Measurements from ENCODE around the gene ALDOC.

Gene ALDOC

DNA sequence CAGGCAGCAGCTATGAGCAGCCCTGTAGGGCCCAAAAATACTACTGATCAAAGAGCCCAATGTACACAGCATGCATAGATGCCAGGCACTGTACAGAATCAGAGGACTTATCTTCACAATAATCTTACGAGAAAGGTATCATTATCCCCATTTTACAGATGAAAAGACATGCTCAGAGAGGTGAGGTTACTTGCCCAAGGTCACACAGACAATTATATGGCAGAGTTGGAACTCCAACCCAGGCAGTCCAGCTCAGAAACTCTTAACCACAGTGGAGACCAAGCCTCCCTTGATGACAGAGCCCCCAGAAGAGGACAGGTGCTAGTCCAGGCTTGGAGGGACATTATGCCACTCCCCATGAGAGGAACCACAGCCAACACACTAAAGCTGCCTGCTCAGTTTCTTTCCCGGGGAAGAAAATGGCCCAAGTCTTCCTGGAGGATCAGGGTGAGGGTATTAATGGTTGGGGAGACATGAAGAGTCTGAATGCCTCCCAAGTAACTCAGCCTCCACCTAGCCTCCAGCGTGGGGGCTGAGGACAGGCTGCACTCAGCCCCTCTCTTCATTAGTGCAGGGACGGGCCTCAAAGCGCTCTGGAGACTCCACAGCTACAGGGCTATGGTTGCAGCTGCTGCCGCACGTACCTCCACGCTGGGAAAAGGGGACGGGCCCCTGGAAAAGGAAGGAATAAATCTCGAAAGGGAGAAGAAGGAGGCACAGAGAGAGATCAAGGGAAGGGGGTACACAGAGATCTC lies 25.1 kb downstream of the ALDOC start:
- DNase-seq: peak in 1 of 2 experiments; percentile 56

DNA sequence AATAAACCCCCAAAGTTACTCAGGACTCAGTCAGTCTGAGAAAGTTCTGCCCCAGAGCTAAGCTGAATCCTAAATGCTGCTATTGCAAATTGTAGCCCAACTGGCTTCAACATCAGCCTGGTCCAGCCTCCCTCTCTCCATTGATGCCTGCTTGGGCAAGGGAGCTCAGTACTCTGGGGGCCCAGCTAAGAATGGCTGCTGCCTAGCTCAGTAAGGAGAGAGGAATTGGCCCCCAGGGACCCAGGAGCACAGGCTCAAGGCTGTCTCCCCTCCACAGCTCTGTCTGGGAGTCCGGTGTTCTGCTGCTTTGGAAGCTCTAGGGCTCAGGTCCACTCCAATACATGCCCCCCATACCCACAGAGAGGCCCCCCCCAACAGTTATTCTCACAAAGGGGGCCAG lies 25.8 kb downstream of the ALDOC start:
- DNase-seq: no peak

DNA sequence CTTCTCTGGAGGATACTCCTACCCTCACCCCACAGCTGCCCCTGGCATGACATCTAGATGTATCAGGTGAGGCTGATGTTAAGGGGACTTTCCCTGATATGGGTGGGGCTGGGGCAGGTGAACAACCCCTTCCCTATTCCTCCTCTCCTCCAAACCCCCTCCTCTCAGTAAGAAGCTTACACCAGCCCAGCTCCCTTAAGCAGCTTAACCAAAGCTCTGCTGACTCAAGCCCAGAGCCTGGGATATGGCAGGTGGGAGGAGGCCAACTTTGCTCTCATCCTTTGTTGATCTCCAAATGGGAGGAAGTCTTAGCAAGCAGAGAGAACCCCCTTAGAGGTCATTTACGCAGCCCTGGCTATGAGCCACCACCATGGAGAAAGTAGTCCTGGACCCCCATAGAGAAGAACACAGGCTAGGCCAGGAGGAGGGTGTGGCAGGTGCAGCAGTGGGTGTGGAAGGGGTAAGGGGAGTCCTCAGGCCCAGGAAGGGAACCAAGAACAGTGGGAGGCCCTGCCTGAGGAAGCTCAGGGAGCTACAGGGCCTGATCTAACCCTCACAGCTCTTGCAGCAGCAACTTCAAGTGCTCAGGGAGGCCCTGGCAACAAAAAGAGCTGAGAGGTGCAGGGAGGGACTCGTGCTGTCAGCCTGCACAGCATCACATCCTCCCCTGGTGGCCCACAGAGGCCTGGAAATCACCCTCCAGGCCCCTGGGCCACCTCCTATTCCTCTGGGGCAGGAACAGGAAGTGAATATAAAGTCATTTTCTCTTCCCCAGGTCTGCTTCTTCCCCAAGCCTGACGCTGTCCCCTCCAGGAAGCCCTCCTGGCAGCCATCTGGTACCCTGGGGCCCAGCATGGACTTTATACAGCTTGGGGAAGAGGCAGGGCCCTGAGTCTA lies 27.2 kb downstream of the ALDOC start:
- DNase-seq: peak; percentile 78 to 88

DNA sequence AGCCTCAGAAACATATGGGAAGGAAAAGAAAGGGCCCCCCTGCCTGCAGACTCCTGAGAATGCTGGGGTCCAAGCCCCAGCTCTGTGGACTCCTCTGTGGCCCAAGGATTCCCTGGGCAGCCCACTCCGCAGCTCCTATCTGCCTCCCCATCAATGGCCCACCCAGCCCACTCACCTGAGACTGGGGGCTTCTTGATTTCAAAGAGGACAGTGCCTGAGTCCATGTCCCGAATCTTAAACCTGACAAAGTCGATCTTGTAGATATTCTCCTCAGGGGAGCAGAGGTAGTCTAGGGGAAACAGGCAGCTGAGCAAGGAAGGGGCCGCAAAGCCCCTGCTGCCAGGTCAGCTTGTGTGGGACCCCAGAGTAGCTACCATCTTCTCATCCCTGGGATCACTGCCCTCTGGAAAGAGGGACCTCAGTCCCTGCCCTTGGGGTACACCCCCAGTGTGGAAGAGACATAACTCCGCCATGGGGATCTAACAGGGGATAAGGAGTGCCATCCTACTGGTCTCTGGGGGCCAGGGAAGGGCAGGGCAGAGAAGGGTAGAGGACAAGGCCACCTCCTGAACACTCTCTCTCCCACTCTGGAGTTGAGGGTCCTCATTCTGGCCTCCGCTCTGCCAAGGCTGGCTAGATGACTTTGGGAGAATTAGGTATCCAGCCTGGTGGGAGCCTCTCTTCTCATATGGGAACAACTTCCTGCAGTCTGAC lies 28.1 kb downstream of the ALDOC start:
- DNase-seq: no peak

DNA sequence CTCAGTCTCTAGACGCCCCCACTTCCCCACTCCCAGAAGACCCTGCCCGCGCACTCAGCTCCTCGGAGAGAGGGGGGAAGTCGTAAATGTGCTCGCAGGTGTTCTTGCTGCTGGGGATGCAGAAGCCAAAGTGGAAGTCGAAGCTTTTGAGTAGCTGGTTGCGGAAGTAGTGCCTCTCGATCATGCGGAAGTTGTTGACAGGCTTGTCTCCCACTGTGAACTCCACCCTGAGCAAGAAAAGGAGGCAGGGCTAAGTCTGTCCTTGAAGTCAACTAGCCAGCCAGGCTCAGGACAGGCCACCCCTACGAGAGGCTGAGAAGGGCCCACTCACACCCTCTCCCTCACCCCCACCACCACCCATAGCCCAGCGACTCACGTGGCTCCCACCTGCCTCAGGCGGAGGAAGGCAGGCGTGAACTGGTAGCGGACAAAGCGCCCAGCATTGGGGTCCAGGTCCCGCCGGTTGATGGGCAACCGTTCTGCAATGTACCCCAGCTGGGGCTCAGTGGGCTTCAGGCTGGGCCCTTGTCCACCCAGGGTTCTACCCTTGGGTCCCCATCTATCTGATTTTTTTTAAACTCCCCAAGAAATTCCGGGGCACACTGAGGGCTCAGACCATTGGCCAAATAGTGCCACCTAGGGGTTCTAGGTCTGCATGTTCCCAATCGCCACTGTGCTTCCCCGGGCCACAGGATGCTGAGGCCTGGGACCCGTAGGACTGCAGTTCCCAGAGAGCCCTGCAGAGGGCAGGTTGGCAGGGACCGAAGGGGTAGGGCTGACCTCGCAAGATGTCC lies 28.9 kb downstream of the ALDOC start:
- DNase-seq: peak; percentile 62 to 82

DNA sequence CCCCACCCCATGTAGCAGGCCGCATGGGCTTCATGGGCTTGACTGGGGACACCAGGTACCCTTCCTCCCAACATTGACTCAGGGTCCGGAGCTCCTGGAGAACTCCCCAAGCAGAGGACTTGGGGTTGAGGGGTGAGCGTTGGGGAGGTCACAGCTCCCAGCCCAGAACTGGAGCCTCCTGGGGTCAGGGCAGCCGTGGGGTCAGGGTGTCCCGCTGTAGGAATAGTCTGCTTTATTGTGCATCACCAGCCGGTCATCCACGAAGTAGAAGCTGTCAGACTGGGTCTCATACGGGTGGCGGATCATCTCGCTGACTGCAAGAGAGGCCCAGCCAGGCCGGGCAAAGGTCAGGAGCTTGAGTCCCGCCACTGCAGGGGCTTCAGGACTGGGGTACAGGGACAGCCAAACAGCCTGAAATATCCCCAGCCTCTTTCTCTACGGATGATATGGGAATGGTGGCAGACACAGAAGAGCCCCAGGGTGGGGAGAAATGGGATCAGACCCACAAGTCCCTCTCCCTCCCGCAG lies 29.5 kb downstream of the ALDOC start:
- no peak for DNase-seq

DNA sequence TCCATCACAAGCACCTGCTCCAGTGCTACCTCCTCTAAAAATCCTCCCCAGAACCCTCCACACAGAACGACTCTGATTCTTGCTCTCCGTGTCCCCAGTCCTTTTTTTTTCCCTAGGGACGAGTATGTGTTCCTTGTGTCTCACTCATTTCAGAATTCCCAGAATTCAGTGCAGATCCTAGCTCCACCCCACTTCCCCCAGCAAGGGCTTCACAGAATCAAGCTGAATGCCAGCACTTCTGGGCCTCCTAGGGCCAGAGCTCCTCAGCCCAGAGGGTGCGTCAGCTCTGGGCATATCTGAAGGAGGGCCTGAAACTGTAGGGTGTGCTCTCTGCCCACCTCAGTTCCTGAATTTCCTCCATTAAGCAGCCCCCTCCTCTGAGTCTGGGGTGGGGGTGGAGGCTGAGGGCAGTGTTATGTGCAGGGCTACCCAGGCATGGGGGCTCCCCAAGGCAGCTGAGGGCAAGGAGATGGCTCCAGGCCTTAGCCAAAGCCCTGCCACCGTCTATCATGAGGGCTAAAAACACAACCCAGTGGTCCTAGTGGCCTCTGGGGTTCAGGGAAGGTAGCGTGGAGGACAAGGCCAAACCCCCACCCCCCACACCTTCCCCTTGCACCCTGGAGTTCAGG lies 30.8 kb downstream of the ALDOC start:
- DNase-seq: peak in 1 of 2 experiments; percentile 28

DNA sequence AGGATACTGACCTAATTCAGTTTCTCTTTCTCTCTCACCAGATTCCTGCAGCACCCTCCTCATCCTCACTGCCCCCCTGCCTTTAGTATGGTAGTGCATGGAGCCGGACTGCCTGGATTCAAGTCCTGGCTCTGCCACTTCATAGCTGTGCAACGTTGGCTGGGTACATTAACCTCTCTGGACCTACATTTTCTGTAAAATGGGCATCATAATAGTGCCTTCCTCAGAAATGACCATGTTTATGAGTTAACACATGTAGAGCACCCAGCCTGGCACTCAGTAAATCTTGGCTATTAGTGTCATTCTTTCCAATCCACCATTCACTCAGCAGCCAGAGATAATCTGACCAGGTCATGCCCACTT lies 31.6 kb downstream of the ALDOC start:
- no peak for DNase-seq

DNA sequence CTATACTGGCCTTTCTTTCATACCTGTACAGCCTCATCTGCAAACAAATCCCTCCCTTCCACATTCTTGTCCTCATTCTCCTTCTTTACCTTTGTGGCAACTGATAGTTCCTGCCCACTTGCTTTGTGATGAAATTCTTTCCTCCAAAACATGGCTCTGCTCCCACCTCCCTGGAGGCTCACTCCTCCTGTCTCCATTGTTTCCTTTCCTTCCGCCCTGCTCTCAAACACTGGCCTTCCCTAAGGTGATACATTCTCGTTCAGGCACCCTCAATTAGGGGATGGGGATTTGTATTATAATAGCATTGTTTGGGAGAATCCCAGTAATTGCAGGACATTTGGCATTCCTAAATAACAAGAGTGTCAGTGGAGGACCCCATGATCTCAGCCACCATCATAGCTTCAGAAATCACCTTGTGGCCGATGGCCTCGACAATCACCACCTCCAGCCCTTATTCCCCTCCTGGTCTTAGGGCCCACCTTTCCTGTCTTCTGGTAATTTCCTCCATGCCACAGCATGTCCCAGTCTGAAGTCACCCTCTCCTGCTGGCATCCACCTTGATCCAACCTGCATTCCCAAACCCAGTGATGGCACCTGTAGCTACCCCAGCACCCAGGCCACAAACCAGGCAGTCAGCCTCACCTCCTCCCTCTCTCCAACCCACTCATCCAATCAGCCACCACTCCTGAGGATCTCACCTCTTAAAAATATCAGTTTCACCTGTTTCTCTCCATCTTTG lies 32.1 kb downstream of the ALDOC start:
- DNase-seq: no peak

DNA sequence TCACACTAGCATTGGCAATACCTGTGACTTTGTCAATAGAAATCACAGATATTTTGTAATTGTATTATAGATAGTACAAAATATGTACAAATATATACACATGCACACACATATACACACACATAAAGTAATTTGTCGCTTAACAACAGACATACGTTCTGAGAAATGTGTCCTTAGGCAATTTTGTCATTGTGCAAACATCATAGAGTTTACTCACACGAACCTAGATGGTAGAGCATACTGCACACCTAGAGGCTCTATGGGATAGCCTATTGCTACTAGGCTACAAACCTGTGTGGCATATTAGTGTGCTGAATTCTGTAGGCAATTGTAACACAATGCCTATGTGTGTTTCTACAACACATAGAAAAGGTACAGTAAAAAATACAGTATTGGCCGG lies 35.3 kb downstream of the ALDOC start:
- no peak for DNase-seq

DNA sequence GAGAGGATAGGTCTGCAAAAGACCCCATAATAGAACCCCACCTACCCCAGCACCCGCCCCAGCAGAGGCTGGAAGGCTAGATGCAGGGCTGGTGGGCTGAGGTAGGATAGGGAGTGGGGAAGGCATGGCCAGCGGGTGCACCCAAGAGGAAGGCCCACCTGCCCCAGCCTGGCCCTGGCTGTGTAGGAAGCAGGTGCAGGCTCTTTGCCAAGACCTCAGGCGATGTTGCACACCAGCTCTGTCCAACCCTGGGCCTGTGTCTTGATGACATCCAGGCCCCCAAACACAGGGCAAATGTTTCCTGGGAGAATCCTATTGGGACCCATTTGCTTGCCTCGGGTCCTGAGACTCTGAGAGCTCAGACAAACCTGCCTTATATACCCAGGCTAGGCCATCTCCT lies 36.5 kb downstream of the ALDOC start:
- no peak for DNase-seq

DNA sequence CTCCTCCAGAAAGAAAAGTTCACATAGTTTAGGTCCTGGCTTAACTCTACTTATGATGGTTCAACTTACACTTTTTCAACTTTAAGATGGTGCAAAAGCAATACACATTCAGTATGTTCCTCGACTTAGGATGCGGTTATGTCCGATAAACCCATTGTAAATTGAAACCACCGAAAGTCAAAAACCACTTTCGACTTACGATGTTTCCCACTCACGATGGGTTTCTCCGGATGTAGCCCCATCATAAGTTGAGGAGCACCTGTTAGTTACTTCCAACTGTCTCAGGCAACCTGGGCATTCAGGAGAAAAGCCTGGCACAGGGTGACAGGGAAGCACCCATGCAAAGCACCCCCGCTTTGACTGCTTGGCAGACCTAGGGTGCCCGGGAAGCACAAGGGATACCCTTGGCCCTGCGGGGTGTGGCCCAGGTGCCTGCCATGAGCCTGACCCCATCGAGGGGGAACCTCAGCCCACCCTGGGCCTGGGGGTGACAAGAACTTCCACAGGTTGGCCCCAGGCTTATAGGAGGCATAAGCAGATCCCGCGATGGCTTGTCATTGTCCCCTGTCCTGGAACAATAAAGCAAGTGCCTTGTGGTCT lies 38.3 kb downstream of the ALDOC start:
- no peak for DNase-seq

DNA sequence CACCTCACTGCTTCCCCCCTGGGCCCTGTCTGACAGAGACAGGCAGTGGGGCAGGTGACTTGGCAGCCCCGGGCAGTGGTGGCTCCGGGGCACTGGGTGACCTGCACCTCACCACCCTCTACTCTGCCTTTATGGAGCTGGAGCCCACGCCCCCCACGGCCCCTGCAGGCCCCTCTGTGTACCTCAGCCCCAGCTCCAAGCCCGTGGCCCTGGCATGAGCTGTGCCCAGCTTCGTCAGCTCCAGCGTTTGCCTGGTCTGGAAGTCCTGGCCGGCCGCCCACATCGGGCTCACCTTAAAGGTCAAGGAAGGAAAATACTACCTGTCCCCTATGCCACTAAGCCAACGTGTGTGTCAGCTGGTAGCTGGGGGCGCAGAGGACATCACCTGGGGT lies 39.5 kb downstream of the ALDOC start:
- no peak for DNase-seq

DNA sequence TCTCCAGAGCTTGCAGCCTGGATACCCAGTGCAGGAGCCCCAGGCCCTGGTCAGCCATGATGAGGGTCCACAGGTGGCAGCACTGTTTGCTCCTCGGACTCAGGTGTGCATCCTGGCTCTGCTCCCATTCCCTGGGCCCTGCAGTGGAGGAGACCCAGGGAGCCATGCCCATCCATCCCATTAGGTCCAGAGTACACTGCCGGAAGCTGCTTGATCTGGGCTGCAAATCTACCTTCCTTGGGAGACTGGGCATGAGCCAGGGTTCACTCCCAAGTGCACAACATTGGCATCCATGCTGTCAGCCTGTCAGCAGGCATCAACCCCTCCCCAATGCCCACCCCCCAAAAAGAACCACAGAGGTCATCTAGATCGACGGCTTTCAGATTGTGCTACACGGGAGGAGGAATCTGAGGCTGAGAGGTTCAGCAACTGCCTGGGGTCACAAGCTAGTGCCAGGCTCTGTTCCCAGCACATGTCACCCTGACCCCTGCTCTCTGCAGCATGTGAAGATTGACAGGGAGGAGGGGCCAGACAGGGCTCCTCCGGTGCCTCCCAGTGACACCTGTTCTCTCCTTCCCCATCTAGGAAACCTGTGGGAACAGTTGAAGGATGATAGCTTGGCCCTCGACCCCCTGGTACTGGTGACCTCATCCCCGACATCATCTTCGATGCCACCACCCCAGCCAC lies 40.0 kb downstream of the ALDOC start:
- DNase-seq: peak in 1 of 2 experiments; percentile 26

DNA sequence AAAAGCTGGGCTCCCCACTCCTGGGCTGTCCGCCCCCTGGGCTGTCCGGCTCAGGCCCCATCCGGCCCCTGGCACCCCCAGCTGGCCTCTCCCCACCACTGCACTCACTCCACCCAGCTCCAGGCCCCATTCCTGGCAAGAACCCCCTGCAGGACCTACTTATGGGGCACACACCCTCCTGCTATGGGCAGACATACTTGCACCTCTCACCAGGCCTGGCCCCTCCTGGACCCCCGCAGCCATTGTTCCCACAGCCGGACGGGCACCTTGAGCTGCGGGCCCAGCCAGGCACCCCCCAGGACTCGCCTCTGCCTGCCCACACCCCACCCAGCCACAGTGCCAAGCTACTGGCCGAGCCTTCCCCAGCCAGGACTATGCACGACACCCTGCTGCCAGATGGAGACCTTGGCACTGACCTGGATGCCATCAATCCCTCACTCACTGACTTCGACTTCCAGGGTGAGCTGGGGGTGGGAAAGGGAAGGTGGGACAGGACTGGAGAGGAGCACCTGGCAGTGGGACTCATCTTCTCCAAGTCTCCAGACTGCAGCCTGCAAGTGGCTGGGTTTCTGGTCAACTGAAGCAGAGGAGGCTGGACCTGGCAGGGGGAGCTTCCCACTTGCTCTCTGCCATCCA lies 41.8 kb downstream of the ALDOC start:
- no peak for DNase-seq

DNA sequence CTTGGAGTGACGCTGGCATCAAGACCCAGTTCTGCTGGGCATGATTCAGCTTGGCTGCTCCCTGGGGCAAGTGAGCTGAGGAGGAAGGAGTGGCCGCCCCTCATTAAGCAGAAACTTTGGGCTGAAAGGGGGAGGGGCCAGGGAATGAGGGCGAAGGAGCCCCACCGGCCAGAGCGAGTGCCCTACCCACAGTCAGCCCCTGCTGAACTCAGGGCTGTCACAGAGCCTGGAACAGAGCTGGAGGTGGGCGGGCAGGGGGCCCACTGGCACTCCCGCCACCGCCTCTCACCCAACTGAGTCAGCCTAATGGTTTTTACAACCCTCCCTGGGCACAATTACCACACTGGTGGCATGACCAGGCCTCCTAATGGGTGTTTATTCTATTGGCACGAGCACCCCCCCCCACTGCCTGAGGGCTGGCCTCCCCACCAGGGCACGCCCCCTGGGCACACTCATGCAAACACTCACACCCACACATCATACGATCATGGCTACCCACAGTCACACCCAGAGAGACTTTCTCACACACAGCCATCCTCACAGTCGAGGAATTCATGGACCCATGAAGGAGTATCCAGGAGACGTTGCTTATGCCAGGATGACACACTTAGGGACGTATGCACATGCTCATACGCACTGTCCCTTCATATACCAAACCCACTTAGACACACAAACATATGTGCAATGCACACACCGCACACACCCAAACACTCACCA lies 43.4 kb downstream of the ALDOC start:
- no peak for DNase-seq

DNA sequence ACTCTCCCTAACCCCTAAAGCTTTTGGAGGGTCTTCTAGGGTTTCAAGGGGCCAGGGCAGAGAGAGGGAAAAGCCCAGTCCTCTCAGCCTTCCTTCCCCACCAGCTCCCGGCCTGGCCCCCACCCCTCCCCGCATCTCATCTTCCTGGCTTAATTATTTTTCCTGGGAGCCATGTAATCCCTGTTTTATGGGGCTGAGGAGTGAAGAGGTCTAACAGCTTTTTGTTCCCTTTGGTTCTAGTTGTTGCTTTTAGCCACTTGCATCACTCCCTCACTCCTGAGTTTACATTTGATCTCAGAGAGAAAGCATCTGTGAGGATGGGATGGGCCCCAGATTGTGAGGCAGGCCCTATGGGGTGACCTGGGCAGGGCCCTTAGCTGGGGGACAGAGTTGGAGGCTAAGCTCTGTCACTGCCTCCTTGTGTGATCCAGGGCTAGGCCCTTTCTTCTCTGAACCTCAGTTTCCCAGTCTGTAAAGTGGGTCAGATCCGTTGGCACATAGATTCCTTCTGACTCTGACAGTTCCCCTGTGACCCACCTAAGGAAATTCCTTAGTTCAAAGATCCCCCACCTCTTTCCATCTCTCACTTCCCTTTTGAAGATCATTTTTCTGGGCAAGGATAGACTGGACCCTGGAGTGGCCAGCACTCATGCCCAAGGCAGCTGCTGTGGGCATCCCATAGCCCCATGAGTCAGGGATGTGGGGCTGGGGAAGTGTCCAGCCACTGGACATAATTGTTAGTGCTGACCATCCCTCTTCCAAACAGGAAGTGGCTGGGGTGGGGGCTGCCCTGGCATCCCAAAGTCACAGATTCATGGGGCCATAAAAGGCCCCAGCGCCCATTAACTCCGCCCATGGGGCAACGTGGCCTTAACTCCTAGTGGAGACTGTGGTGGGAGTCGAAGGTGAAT lies 44.4 kb downstream of the ALDOC start:
- DNase-seq: peak; percentile 86 to 90

DNA sequence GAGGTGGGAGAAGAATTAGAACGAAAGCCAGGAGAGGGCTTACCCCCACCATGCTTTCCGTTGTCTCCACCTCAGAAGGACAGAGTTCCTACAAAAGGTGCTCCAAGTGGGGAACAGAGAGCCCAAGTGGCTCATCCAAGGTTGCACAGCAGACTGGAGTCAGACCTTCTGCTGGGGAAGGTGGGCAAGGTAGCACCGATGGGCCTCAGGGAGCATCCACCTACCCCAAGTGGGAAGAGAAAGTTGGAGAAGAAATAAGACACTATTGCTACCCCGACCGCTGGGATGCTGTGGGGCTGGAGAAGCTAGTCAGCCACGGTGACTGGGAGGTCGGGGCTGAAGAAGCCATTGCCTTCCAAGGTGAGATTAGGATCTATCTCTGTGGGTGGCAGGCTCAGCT lies 45.8 kb downstream of the ALDOC start:
- DNase-seq: no peak

Data from NCI-H524 (cell line).